Neural cell (in vitro differentiated cells): ENCODE data around the gene SLC39A10. TPM values are rescaled to one million over a fixed set of nuclear protein-coding genes. Genes with fewer than 3 reads are reported as not detected.

Experiments
- H2AFZ ChIP-seq: fragments of 200-600, 300-800 bp; sonication (generic), shearing (Covaris generic); 2 replicates; pipeline ENCODE4 v1.6.0; 2014; ENCODE audit warnings: low read depth, mild to moderate bottlenecking, antibody characterized with exemption, low read length, moderate library complexity
- H3F3A ChIP-seq: fragments of 200-600 bp; shearing (Covaris generic); 2 replicates; pipeline ENCODE4 v1.6.1; 2016; ENCODE audit warnings: mild to moderate bottlenecking, moderate library complexity, mixed read lengths, antibody characterized with exemption, low read length; ENCODE audit not compliant: insufficient read depth, poor library complexity, severe bottlenecking
- H3K27ac ChIP-seq: fragments of 200-600, 300-800 bp; sonication (generic), shearing (Covaris generic); 2 replicates; pipeline ENCODE4 v1.5.1; 2014; ENCODE audit warnings: mild to moderate bottlenecking, low read length, moderate library complexity
- H3K27me3 ChIP-seq: fragments of 300-800, 200-600 bp; sonication (generic), shearing (Covaris generic); 2 replicates; pipeline ENCODE4 v1.6.0; 2014; ENCODE audit warnings: mild to moderate bottlenecking, low read depth, low read length, moderate library complexity; ENCODE audit not compliant: insufficient read depth
- H3K36me3 ChIP-seq: fragments of 300-800, 200-600 bp; sonication (generic), shearing (Covaris generic); 2 replicates; pipeline ENCODE4 v1.5.1; 2014; ENCODE audit warnings: mild to moderate bottlenecking, antibody characterized with exemption, low read length, moderate library complexity; ENCODE audit not compliant: insufficient read depth
- H3K4me2 ChIP-seq: fragments of 300-800, 200-600 bp; sonication (generic), shearing (Covaris generic); 2 replicates; pipeline ENCODE4 v1.6.0; 2014; ENCODE audit warnings: mild to moderate bottlenecking, low read length
- H3K4me3 ChIP-seq: fragments of 300-800, 200-600 bp; sonication (generic), shearing (Covaris generic); 2 replicates; pipeline ENCODE4 v1.5.1; 2014; ENCODE audit warnings: mild to moderate bottlenecking, low read length, moderate library complexity
- H3K79me2 ChIP-seq: fragments of 200-600 bp; shearing (Covaris generic); replicated peaks from 2 replicates; pipeline ENCODE4 v1.6.0; 2014; ENCODE audit warnings: mild to moderate bottlenecking, low read length, moderate library complexity; ENCODE audit not compliant: insufficient read depth
- H3K9ac ChIP-seq: fragments of 300-800, 200-600 bp; sonication (generic), shearing (Covaris generic); 2 replicates; pipeline ENCODE4 v1.6.1; 2016; ENCODE audit warnings: mild to moderate bottlenecking, low read length, mixed read lengths
- H3K9me2 ChIP-seq: fragments of 200-600 bp; shearing (Covaris generic); 2 replicates; pipeline ENCODE4 v1.6.1; 2016; ENCODE audit warnings: mild to moderate bottlenecking, low read length, mixed read lengths; ENCODE audit not compliant: insufficient read depth
- H3K9me3 ChIP-seq: fragments of 200-600, 300-800 bp; sonication (generic), shearing (Covaris generic); 2 replicates; pipeline ENCODE4 v1.6.1; 2016; ENCODE audit warnings: mild to moderate bottlenecking, mixed run types, low read length, moderate library complexity, mixed read lengths
- H4K20me1 ChIP-seq: fragments of 200-600 bp; shearing (Covaris generic); 2 replicates; pipeline ENCODE4 v1.6.1; 2016; ENCODE audit warnings: mild to moderate bottlenecking, mixed run types; ENCODE audit not compliant: insufficient read depth
- CTCF ChIP-seq: fragments of 450-650 bp; IDR thresholded peaks from 2 replicates; pipeline ENCODE4 v1.5.1; 2014; ENCODE audit warnings: antibody characterized with exemption, mild to moderate bottlenecking, moderate library complexity; ENCODE audit not compliant: poor library complexity, severe bottlenecking
- EP300 ChIP-seq: fragments of 450-650 bp; conservative IDR thresholded peaks from 2 replicates; pipeline ENCODE4 v1.6.1; 2014; ENCODE audit warnings: antibody characterized with exemption, mild to moderate bottlenecking, moderate library complexity; ENCODE audit not compliant: poor library complexity, severe bottlenecking
- EZH2 ChIP-seq: fragments of 200-600, 300-800 bp; shearing (Covaris generic), sonication (generic); IDR thresholded peaks from 2 replicates; pipeline ENCODE4 v1.6.1; 2014; ENCODE audit warnings: antibody characterized with exemption, low read length, borderline replicate concordance, mild to moderate bottlenecking; ENCODE audit not compliant: insufficient read depth, poor library complexity, severe bottlenecking
- MXI1 ChIP-seq: fragments of 450-650 bp; conservative IDR thresholded peaks from 2 replicates; pipeline ENCODE4 v1.6.1; 2014; ENCODE audit warnings: antibody characterized with exemption, mild to moderate bottlenecking; ENCODE audit not compliant: poor library complexity, severe bottlenecking
- POLR2AphosphoS5 ChIP-seq: IDR thresholded peaks from 2 replicates; pipeline ENCODE4 v1.6.1; 2012
- RAD21 ChIP-seq: fragments of 450-650 bp; conservative IDR thresholded peaks from 2 replicates; pipeline ENCODE4 v1.6.1; 2014; ENCODE audit warnings: antibody characterized with exemption, mild to moderate bottlenecking, moderate library complexity
- REST ChIP-seq: IDR thresholded peaks from 2 replicates; pipeline ENCODE4 v1.6.1; 2012; ENCODE audit warnings: borderline replicate concordance
- SMC3 ChIP-seq: fragments of 450-650 bp; conservative IDR thresholded peaks from 2 replicates; pipeline ENCODE4 v1.6.1; 2014; ENCODE audit warnings: antibody characterized with exemption, mild to moderate bottlenecking, moderate library complexity; ENCODE audit not compliant: poor library complexity
- TAF1 ChIP-seq: IDR thresholded peaks from 2 replicates; pipeline ENCODE4 v1.6.1; 2012; ENCODE audit warnings: low read depth
- polyA plus RNA-seq: library from polyadenylated mRNA; depleted of rRNA; stranded (reverse); fragments of >200 nt; gene quantifications from 2 replicates; pipeline ENCODE4 v1.2.3, GENCODE V29; 2014

Gene SLC39A10
- polyA plus RNA-seq, 1 donor from 2014 or later = 71.7 TPM

- H3K4me2 ChIP-seq = no peak overlapping the region
- H3K4me3 ChIP-seq = no peak overlapping the region
- H3K9me2 ChIP-seq = no peaks in the 10 kb centered on the region
- H3F3A ChIP-seq = no peaks in the 10 kb centered on the region
- H4K20me1 ChIP-seq = no peaks in the 10 kb centered on the region
- H3K27ac ChIP-seq = no peak overlapping the region
- TF ChIP-seq TAF1 = no peak
- H3K79me2 ChIP-seq = peaks cover 24% of the 10 kb centered on the region
- H2AFZ ChIP-seq = no peak overlapping the region
- no peaks in the 10 kb centered on the region for H3K36me3 ChIP-seq
- no peaks in the 10 kb centered on the region for H3K9me3 ChIP-seq
- no peak overlapping the region for H3K9ac ChIP-seq
- H3K27me3 ChIP-seq = no peaks in the 10 kb centered on the region
Observed at GRCh38 chr2:195694553-195694952, 37.5 kb downstream of the SLC39A10 start.

- no peak overlapping the region for H3K4me3 ChIP-seq
- H4K20me1 ChIP-seq = no peaks in the 10 kb centered on the region
- no peaks in the 10 kb centered on the region for H3K9me2 ChIP-seq
- no peaks in the 10 kb centered on the region for H3F3A ChIP-seq
- no peaks in the 10 kb centered on the region for H3K27me3 ChIP-seq
- H3K36me3 ChIP-seq = no peaks in the 10 kb centered on the region
- H3K9me3 ChIP-seq = no peaks in the 10 kb centered on the region
- H3K27ac ChIP-seq = no peak overlapping the region
- H3K9ac ChIP-seq = no peak overlapping the region
- H2AFZ ChIP-seq = no peak overlapping the region
- no peak overlapping the region for H3K4me2 ChIP-seq
- TF ChIP-seq EZH2 = no peak
- TF ChIP-seq CTCF = no peak
- H3K79me2 ChIP-seq = peaks cover 27% of the 10 kb centered on the region
Observed at GRCh38 chr2:195695002-195695631, 38.1 kb downstream of the SLC39A10 start.

- Histone ChIP-seq H3F3A (no peaks in the 10 kb centered on the region), H3K4me2 (no peak overlapping the region), H2AFZ (no peak overlapping the region), H3K9ac (no peak overlapping the region), H3K79me2 (peaks cover 30% of the 10 kb centered on the region), H3K36me3 (no peaks in the 10 kb centered on the region), H3K27me3 (no peaks in the 10 kb centered on the region), H3K4me3 (no peak overlapping the region), H3K9me3 (no peaks in the 10 kb centered on the region), H3K27ac (no peak overlapping the region), H3K9me2 (no peaks in the 10 kb centered on the region), H4K20me1 (no peaks in the 10 kb centered on the region)
- no peak for TF ChIP-seq EP300
- TF ChIP-seq MXI1 = no peak
- no peak for TF ChIP-seq SMC3
- no peak for TF ChIP-seq EZH2
- no peak for TF ChIP-seq TAF1
- TF ChIP-seq REST = no peak
- TF ChIP-seq POLR2AphosphoS5 = no peak
- no peak for TF ChIP-seq CTCF
- TF ChIP-seq RAD21 = no peak
Observed at GRCh38 chr2:195696012-195696411, 39.0 kb downstream of the SLC39A10 start.
